Activated CD4-positive, alpha-beta T cell treated with anti-CD3 and anti-CD28 coated beads for 36 hours (primary cell): ENCODE data around the gene NCKAP5. TPM values are rescaled to one million over a fixed set of nuclear protein-coding genes. Genes with fewer than 3 reads are reported as not detected.

Experiments
- ATAC-seq: fragments of 200-7000 bp; cut with Tn5 transposase; one replicate; pipeline ENCODE4 v1.10.0; 2021; ENCODE audit warnings: mild to moderate bottlenecking, moderate library complexity
- CTCF ChIA-PET: fragments of 350-600 bp; sonication (Branson Sonifier 250); formaldehyde crosslinking; loops from one replicate; lab custom pipeline; 2021; ENCODE audit warnings: antibody characterized with exemption; lab: Charles Lee
- POLR2A ChIA-PET: fragments of 350-600 bp; sonication (Branson Sonifier 250); formaldehyde crosslinking; loops from one replicate; lab custom pipeline; 2021; ENCODE audit warnings: antibody characterized with exemption, inconsistent platforms; lab: Charles Lee
- DNase-seq: peaks from one replicate; pipeline ENCODE4 v3.0.0-alpha.2; 2020
- H3K27ac Mint-ChIP-seq: one replicate; pipeline ENCODE4 v1.8.0; 2021; ENCODE audit warnings: mixed read lengths
- H3K27me3 Mint-ChIP-seq: one replicate; pipeline ENCODE4 v1.8.0; 2021; ENCODE audit warnings: mixed read lengths
- H3K36me3 Mint-ChIP-seq: one replicate; pipeline ENCODE4 v1.8.0; 2021; ENCODE audit warnings: low read depth, mixed read lengths
- H3K4me1 Mint-ChIP-seq: one replicate; pipeline ENCODE4 v1.8.0; 2021; ENCODE audit warnings: mixed read lengths
- H3K4me3 Mint-ChIP-seq: one replicate; pipeline ENCODE4 v1.8.0; 2021; ENCODE audit warnings: mild to moderate bottlenecking, moderate library complexity, mixed read lengths
- H3K9me3 Mint-ChIP-seq: one replicate; pipeline ENCODE4 v1.8.0; 2021; ENCODE audit warnings: low read depth, mixed read lengths
- intact Hi-C, 2 experiments: fragments of 100-400 bp; cut with DNase I in 1 of 2; cut with micrococcal nuclease in 1 of 2; formaldehyde crosslinking; loops; one replicate each; pipeline versions ENCODE4 v1.14.2 to v1.15.1; 2022 to 2024; cut with DNase I, micrococcal nuclease
- total RNA-seq, 2 experiments: library from RNA; stranded (reverse); gene quantifications; one replicate each; pipeline ENCODE4 v1.2.3, GENCODE V29; 2021

Gene NCKAP5
- total RNA-seq, 2 experiments from 2014 or later: not detected

- ChIA-PET POLR2A (no interaction called here), CTCF (no interaction called here)
- Mint-ChIP-seq H3K4me1 (no peaks in the 10 kb centered on the region), H3K36me3 (no peaks in the 10 kb centered on the region), H3K9me3 (no peaks in the 10 kb centered on the region), H3K4me3 (no peak overlapping the region), H3K27me3 (no peaks in the 10 kb centered on the region), H3K27ac (no peak overlapping the region)
- no peak for DNase-seq
- no peak for ATAC-seq
- intact Hi-C loops: no loop called here
Measured at GRCh38 chr2:133492719-133493380, 75.4 kb downstream of the NCKAP5 start.

DNA sequence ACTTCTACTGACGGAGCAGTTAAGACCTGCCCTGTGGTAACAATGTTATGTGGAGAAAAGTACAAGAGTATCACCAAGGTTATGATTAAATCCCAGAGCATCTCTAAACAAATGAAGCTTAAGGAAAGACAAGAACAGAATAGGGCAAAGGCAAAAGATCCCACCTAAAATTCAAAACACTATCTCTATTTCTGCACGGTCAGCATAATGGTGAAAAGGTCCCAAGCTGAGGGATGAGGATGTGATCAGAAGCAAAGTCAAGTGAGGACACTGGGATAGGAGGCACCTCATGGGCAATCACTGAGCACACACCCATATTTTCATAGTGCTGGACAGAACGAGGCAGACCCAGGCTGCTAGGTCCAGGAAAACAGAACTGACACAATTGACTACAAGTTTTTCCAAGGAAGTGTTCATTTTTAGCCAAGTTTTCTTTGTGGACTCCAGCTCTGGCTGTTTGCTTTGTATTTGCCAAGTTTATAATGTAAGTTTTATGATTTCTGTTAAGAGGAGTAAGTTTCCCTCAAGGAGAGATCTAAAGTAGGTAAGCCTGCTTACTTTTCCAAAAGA, 77.8 kb downstream of the NCKAP5 start:
- Mint-ChIP-seq H3K36me3 (no peaks in the 10 kb centered on the region), H3K4me3 (no peak overlapping the region), H3K27ac (no peak overlapping the region), H3K4me1 (no peaks in the 10 kb centered on the region), H3K27me3 (no peaks in the 10 kb centered on the region), H3K9me3 (no peaks in the 10 kb centered on the region)
- DNase-seq (no peak), ATAC-seq (no peak)
- CTCF ChIA-PET: no interaction called here
- intact Hi-C loops: no loop called here
- POLR2A ChIA-PET: no interaction called here

GRCh38 chr2:133489641-133490410, 78.4 kb downstream of the NCKAP5 start:
- Mint-ChIP-seq H3K36me3 (no peaks in the 10 kb centered on the region), H3K4me3 (no peak overlapping the region), H3K27me3 (no peaks in the 10 kb centered on the region), H3K9me3 (no peaks in the 10 kb centered on the region), H3K4me1 (no peaks in the 10 kb centered on the region), H3K27ac (no peak overlapping the region)
- ChIA-PET CTCF (no interaction called here), POLR2A (no interaction called here)
- DNase-seq (no peak), ATAC-seq (no peak)
- intact Hi-C loops: no loop called here

GRCh38 chr2:133489146-133489545, 79.1 kb downstream of the NCKAP5 start:
- no peaks in the 10 kb centered on the region for H3K4me1 Mint-ChIP-seq
- ChIA-PET POLR2A (no interaction called here), CTCF (interaction anchor here (1.1 kb wide), 1 partner anchor 12 kb away, joined by 3 read pairs; no protein-coding TSS in a partner anchor)
- H3K4me3 Mint-ChIP-seq: no peak overlapping the region
- H3K9me3 Mint-ChIP-seq: no peaks in the 10 kb centered on the region
- H3K27me3 Mint-ChIP-seq: no peaks in the 10 kb centered on the region
- intact Hi-C loops: no loop called here
- DNase-seq (no peak), ATAC-seq (no peak)
- H3K36me3 Mint-ChIP-seq: no peaks in the 10 kb centered on the region
- H3K27ac Mint-ChIP-seq: no peak overlapping the region

DNA sequence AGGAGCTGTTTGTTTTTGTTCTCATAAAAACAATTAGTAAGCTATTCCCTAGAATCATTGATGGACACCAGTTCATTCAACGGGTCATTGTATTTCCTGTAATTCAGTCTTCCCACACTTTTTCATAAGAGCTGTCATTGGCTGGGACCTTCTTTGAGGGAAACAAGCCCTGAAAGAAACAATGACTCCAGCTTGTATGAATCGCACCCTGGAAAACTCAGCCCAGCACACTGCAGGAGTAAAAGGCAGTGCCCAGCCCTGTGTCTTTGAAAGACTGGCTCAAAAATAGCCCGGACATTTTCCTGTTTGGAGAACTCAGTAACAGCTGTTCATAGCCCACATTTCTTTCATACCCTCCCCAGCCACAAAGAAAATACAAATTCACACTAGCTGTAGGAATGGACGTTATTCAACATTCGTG, 81.5 kb downstream of the NCKAP5 start:
- no peaks in the 10 kb centered on the region for H3K9me3 Mint-ChIP-seq
- no peaks in the 10 kb centered on the region for H3K27me3 Mint-ChIP-seq
- ATAC-seq: no peak
- DNase-seq: no peak
- H3K4me1 Mint-ChIP-seq: no peaks in the 10 kb centered on the region
- no peak overlapping the region for H3K27ac Mint-ChIP-seq
- CTCF ChIA-PET: interaction anchor here (0.8 kb wide), 1 partner anchor 701 kb away, joined by 3 read pairs; no protein-coding TSS in a partner anchor
- H3K36me3 Mint-ChIP-seq: no peaks in the 10 kb centered on the region
- intact Hi-C loops: no loop called here
- H3K4me3 Mint-ChIP-seq: no peak overlapping the region
- POLR2A ChIA-PET: no interaction called here

GRCh38 chr2:133485868-133486267, 82.4 kb downstream of the NCKAP5 start:
- intact Hi-C loops: no loop called here
- POLR2A ChIA-PET: no interaction called here
- H3K27ac Mint-ChIP-seq: no peak overlapping the region
- no peaks in the 10 kb centered on the region for H3K36me3 Mint-ChIP-seq
- no peaks in the 10 kb centered on the region for H3K27me3 Mint-ChIP-seq
- CTCF ChIA-PET: no interaction called here
- DNase-seq: no peak
- no peak overlapping the region for H3K4me3 Mint-ChIP-seq
- H3K4me1 Mint-ChIP-seq: no peaks in the 10 kb centered on the region
- H3K9me3 Mint-ChIP-seq: no peaks in the 10 kb centered on the region
- no peak for ATAC-seq

DNA sequence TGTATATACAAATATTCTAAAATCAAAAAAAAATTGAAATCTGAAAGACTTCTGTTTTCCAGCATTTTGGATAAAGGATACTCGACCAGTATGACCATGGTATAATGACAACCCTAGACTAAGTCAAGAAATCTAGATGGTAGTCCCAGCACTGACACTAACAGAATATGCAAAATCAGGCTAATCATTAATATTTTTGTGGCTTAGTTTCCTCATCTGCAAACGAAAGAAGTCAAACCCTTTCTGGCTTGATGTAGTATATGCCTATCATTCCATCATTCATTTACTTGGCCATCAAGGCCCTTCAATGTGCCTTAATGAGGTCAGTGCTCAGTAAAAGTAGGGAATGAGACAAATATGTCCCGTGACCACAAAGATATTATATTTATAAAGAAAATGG, 83.5 kb downstream of the NCKAP5 start:
- Mint-ChIP-seq H3K9me3 (no peaks in the 10 kb centered on the region), H3K27me3 (no peaks in the 10 kb centered on the region), H3K4me3 (no peak overlapping the region), H3K36me3 (no peaks in the 10 kb centered on the region), H3K4me1 (no peaks in the 10 kb centered on the region), H3K27ac (no peak overlapping the region)
- DNase-seq (no peak), ATAC-seq (no peak)
- ChIA-PET CTCF (no interaction called here), POLR2A (no interaction called here)
- intact Hi-C loops: no loop called here

DNA sequence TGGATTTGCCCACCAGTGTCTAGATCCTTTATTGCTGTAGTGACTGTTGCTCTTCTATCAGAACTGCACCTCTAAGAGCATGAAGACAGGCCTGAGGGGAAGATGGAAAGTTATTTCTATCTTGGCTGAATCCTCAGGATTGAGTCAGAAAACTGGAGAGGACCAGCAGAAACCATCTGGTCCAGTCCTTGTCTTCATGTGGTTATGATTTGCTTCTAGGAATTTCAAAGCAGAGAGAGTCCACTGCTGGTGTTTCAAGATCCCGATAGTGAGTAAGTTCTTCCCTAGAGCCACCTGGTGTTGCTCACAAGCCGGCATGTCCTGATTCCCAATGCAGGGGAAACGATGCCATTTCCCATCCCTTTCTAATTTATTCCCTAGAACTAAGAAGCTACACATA, 84.2 kb downstream of the NCKAP5 start:
- ATAC-seq: no peak
- intact Hi-C loops: no loop called here
- POLR2A ChIA-PET: no interaction called here
- CTCF ChIA-PET: interaction anchor here (0.8 kb wide), 1 partner anchor 271 kb away, joined by 4 read pairs; no protein-coding TSS in a partner anchor
- Mint-ChIP-seq H3K27me3 (no peaks in the 10 kb centered on the region), H3K4me3 (no peak overlapping the region), H3K4me1 (no peaks in the 10 kb centered on the region), H3K36me3 (no peaks in the 10 kb centered on the region), H3K9me3 (no peaks in the 10 kb centered on the region), H3K27ac (no peak overlapping the region)
- DNase-seq: no peak

DNA sequence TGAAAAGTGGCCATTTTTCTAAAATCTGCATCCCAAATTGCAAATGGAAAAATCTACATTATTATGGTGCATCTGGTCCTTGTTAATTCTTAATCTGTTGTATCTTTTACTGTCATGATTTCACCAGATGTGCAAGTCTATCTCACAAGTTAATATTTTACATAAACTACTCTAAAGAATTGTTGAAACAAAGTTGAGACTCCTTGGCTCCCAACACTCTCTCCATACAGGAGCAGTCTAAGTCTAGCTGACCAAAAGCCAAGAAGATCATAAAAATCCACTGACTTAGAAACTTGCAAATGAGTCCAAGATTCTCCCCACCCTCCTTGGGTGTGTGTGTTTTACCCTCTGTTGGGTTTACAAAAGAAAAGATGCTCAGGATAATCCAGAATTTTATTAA, 85.1 kb downstream of the NCKAP5 start:
- ChIA-PET POLR2A (no interaction called here), CTCF (interaction anchor here (0.8 kb wide), 1 partner anchor 270 kb away, joined by 4 read pairs; no protein-coding TSS in a partner anchor)
- DNase-seq (no peak), ATAC-seq (no peak)
- no peaks in the 10 kb centered on the region for H3K9me3 Mint-ChIP-seq
- intact Hi-C loops: no loop called here
- no peak overlapping the region for H3K27ac Mint-ChIP-seq
- no peaks in the 10 kb centered on the region for H3K27me3 Mint-ChIP-seq
- no peak overlapping the region for H3K4me3 Mint-ChIP-seq
- H3K36me3 Mint-ChIP-seq: no peaks in the 10 kb centered on the region
- no peaks in the 10 kb centered on the region for H3K4me1 Mint-ChIP-seq

GRCh38 chr2:133480707-133481429, 87.4 kb downstream of the NCKAP5 start:
- ATAC-seq (no peak), DNase-seq (no peak)
- Mint-ChIP-seq H3K4me3 (no peak overlapping the region), H3K27ac (no peak overlapping the region), H3K27me3 (no peaks in the 10 kb centered on the region), H3K9me3 (no peaks in the 10 kb centered on the region), H3K36me3 (no peaks in the 10 kb centered on the region), H3K4me1 (no peaks in the 10 kb centered on the region)
- CTCF ChIA-PET: no interaction called here
- POLR2A ChIA-PET: no interaction called here
- intact Hi-C loops: no loop called here

DNA sequence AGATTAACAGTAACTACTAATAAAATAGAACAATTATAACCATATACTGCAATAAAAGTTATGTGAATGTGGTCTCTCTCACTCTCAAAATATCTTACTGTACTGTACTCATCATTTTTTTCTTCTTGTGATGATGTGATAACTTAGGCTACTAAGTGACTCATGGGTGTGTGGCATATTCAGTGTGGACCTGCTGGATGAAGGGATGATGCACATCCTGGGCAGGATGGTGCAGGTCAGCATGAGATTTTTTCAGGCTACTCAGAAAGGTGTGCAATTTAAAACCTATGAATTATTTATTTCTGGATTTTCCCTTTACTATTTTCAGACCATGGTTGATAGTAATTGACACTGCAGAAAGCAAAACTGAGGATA, 90.7 kb downstream of the NCKAP5 start:
- Mint-ChIP-seq H3K9me3 (no peaks in the 10 kb centered on the region), H3K27ac (no peak overlapping the region), H3K27me3 (no peaks in the 10 kb centered on the region), H3K4me3 (no peak overlapping the region), H3K36me3 (no peaks in the 10 kb centered on the region), H3K4me1 (no peaks in the 10 kb centered on the region)
- intact Hi-C loops: no loop called here
- no peak for DNase-seq
- CTCF ChIA-PET: no interaction called here
- POLR2A ChIA-PET: no interaction called here
- no peak for ATAC-seq
